Fibroblast of lung (primary cell): ENCODE measurements around the gene CHAF1B. TPM values are rescaled to one million over a fixed set of nuclear protein-coding genes. Genes with fewer than 3 reads are reported as not detected.

Experiments used
- DNase-seq, 2 donors: peaks; one replicate each; pipeline versions ENCODE4 v3.0.0 to v3.0.0-alpha.2; 2010; ENCODE audit warnings: low read depth in 2 of 2
- H2AFZ ChIP-seq: 2 replicates; pipeline ENCODE4 v1.5.1; 2012; ENCODE audit warnings: low read length, control low read depth, inconsistent platforms
- H3K27ac ChIP-seq: 2 replicates; pipeline ENCODE4 v1.5.1; 2011; ENCODE audit warnings: low read length, control low read depth; ENCODE audit not compliant: insufficient read depth
- H3K27me3 ChIP-seq: 2 replicates; pipeline ENCODE4 v1.5.1; 2011; ENCODE audit warnings: mild to moderate bottlenecking, low read length; ENCODE audit not compliant: control insufficient read depth, insufficient read depth
- H3K36me3 ChIP-seq: 2 replicates; pipeline ENCODE4 v1.5.1; 2011; ENCODE audit warnings: low read length; ENCODE audit not compliant: control insufficient read depth, insufficient read depth
- H3K4me1 ChIP-seq: 2 replicates; pipeline ENCODE4 v1.5.1; 2011; ENCODE audit warnings: low read length; ENCODE audit not compliant: control insufficient read depth, insufficient read depth; ENCODE audit errors: extremely low read depth
- H3K4me2 ChIP-seq: 2 replicates; pipeline ENCODE4 v1.5.1; 2011; ENCODE audit warnings: low read length, control low read depth; ENCODE audit not compliant: insufficient read depth; ENCODE audit errors: extremely low read depth
- H3K4me3 ChIP-seq, 4 experiments: fragments of 200-600 bp in 1 of 4; sonication (generic) in 1 of 4; replicated peaks in 1 of 4; 2 replicates each; pipeline ENCODE4 v1.5.1; 2011 to 2016; ENCODE audit warnings: low read length in 4 of 4, low read depth in 3 of 4, mild to moderate bottlenecking in 3 of 4, control low read depth in 2 of 4, inconsistent platforms in 1 of 4, mixed read lengths in 1 of 4; ENCODE audit not compliant: insufficient read depth in 1 of 4; ENCODE audit errors: control extremely low read depth in 1 of 4
- H3K79me2 ChIP-seq: 2 replicates; pipeline ENCODE4 v1.5.1; 2012; ENCODE audit warnings: mild to moderate bottlenecking, low read length, inconsistent platforms; ENCODE audit not compliant: control insufficient read depth, insufficient read depth
- H3K9ac ChIP-seq: 2 replicates; pipeline ENCODE4 v1.5.1; 2011; ENCODE audit warnings: mild to moderate bottlenecking, low read length, control low read depth; ENCODE audit not compliant: insufficient read depth
- H3K9me3 ChIP-seq: 2 replicates; pipeline ENCODE4 v1.5.1; 2012; ENCODE audit warnings: low read depth, low read length; ENCODE audit not compliant: control insufficient read depth, insufficient read depth
- H4K20me1 ChIP-seq: 2 replicates; pipeline ENCODE4 v1.5.1; 2011; ENCODE audit warnings: low read length; ENCODE audit not compliant: control insufficient read depth, insufficient read depth; ENCODE audit errors: extremely low read depth
- CTCF ChIP-seq, 2 donors: IDR thresholded peaks in 1 of 2; conservative IDR thresholded peaks in 1 of 2; 1 replicate in 1 of 2; 2 replicates in 1 of 2; pipeline ENCODE4 v1.5.1; 2011 to 2012; ENCODE audit warnings: low read length in 2 of 2, control low read depth in 1 of 2, inconsistent platforms in 1 of 2, low read depth in 1 of 2, mild to moderate bottlenecking in 1 of 2
- EZH2 ChIP-seq: IDR thresholded peaks from 2 replicates; pipeline ENCODE4 v1.5.1; 2012; ENCODE audit warnings: low read length, control low read depth, mild to moderate bottlenecking; ENCODE audit errors: missing control alignments
- polyA plus RNA-seq, 2 donors: library from polyadenylated mRNA; depleted of rRNA in 1 of 2; stranded (reverse) in 1 of 2; unstranded in 1 of 2; fragments of >200 nt; gene quantifications; 2 replicates each; pipeline ENCODE4 v1.2.1, GENCODE V29; 2011 to 2012; ENCODE audit warnings: missing spikeins in 1 of 2
- total RNA-seq: library from RNA; depleted of rRNA; stranded (reverse); fragments of >200 nt; gene quantifications from 2 replicates; pipeline ENCODE4 v1.2.1, GENCODE V29; 2014

The CHAF1B gene
- total and polyA plus RNA-seq, 2 donors (not counting 1 experiment from before 2014, with no cell fraction given), result 0.99 to 5.2 TPM

DNA sequence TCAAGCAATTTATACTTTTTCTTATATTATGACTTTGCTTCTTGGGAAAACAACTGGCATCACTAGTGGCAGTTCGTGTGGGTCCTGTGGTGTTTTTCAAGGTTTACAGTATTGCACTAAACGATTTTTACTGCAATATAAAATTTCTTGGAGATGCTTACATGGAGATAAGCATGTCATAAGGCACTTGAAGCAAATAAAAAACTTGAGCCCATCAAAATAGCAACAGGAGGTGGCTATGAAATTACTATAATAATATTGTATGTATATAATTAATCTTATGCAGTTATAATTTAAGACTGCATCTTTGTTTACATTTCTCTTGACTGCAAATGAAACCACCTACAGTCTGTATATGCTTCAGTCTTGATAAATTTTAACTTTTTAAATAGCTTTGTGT, 29.3 kb upstream of the CHAF1B start:
- Histone ChIP-seq H3K9me3 (no peaks in the 10 kb centered on the region), H3K36me3 (peaks cover 11% of the 10 kb centered on the region), H3K79me2 (peaks cover 2% of the 10 kb centered on the region), H3K27ac (no peak overlapping the region), H3K4me3 (no peak overlapping the region), H3K27me3 (no peaks in the 10 kb centered on the region), H2AFZ (no peak overlapping the region), H3K4me1 (no peaks in the 10 kb centered on the region), H3K9ac (no peak overlapping the region), H4K20me1 (no peaks in the 10 kb centered on the region), H3K4me2 (no peak overlapping the region)
- no peak for TF ChIP-seq CTCF (conservative IDR thresholded peaks at IDR 0.05 in 1 of 2, IDR thresholded peaks at IDR 0.05 in 1 of 2; ENCODE audit: low read depth in 1 of 2, low read length in 2 of 2)
- no peak for TF ChIP-seq EZH2
- no peak for DNase-seq

DNA sequence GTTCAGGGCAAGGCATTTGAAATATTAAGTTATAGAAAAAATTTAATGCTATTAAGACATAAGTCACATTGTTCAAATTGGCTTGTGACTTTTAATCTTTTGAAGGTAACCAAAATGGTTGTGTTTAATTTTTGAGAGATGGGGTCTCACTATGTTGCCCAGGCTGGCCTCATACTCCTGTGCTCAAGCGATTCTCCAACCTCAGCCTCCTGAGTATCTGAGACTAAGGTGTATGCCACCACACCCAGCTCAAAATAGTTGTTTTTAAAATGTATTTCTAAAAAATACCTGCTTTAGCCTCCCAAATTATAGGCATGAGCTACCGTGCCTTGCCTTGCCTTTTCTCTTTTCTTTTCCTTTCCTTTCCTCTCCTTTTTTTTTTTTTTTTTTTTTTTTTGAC, 26.0 kb upstream of the CHAF1B start:
- H4K20me1 ChIP-seq, result no peaks in the 10 kb centered on the region
- H3K4me3 ChIP-seq, result no peak overlapping the region
- no peaks in the 10 kb centered on the region for H3K4me1 ChIP-seq
- H3K79me2 ChIP-seq, result no peaks in the 10 kb centered on the region
- H3K27me3 ChIP-seq, result no peaks in the 10 kb centered on the region
- H3K4me2 ChIP-seq, result no peak overlapping the region
- no peak for DNase-seq
- no peak for TF ChIP-seq EZH2
- TF ChIP-seq CTCF (conservative IDR thresholded peaks at IDR 0.05 in 1 of 2, IDR thresholded peaks at IDR 0.05 in 1 of 2; ENCODE audit: low read depth in 1 of 2, low read length in 2 of 2), result no peak
- no peak overlapping the region for H2AFZ ChIP-seq
- H3K9me3 ChIP-seq, result no peaks in the 10 kb centered on the region
- no peak overlapping the region for H3K27ac ChIP-seq
- H3K9ac ChIP-seq, result no peak overlapping the region
- peaks cover 13% of the 10 kb centered on the region for H3K36me3 ChIP-seq

- no peaks in the 10 kb centered on the region for H4K20me1 ChIP-seq
- peaks cover 16% of the 10 kb centered on the region for H3K36me3 ChIP-seq
- no peak overlapping the region for H2AFZ ChIP-seq
- no peak for TF ChIP-seq CTCF (conservative IDR thresholded peaks at IDR 0.05 in 1 of 2, IDR thresholded peaks at IDR 0.05 in 1 of 2; ENCODE audit: low read depth in 1 of 2, low read length in 2 of 2)
- no peak for TF ChIP-seq EZH2
- no peaks in the 10 kb centered on the region for H3K79me2 ChIP-seq
- no peak overlapping the region for H3K4me3 ChIP-seq
- no peaks in the 10 kb centered on the region for H3K9me3 ChIP-seq
- no peaks in the 10 kb centered on the region for H3K27me3 ChIP-seq
- H3K27ac ChIP-seq, result no peak overlapping the region
- H3K4me1 ChIP-seq, result no peaks in the 10 kb centered on the region
- H3K4me2 ChIP-seq, result no peak overlapping the region
- no peak overlapping the region for H3K9ac ChIP-seq
- no peak for DNase-seq
These were observed 16.0 kb upstream of the CHAF1B start for GRCh38 chr21:36369064-36369685.
